Testis (tissue), 3 donors: ENCODE results near the gene LZTFL1. TPM values are rescaled to one million over a fixed set of nuclear protein-coding genes. Genes with fewer than 3 reads are reported as not detected.

Experiments
- DNase-seq: peaks from one replicate; pipeline ENCODE4 v3.0.0-alpha.2; 2019
- H3K27ac ChIP-seq, 2 donors: fragments of 200-600 bp; sonication (generic); one replicate each; pipeline ENCODE4 v1.5.1; 2019
- H3K27me3 ChIP-seq: fragments of 200-600 bp; sonication (generic); one replicate; pipeline ENCODE4 v1.5.1; 2019
- H3K36me3 ChIP-seq: fragments of 200-600 bp; sonication (generic); one replicate; pipeline ENCODE4 v1.5.1; 2017; ENCODE audit warnings: low read depth; ENCODE audit errors: missing control alignments
- H3K4me1 ChIP-seq: fragments of 200-600 bp; sonication (generic); one replicate; pipeline ENCODE4 v1.5.1; 2019
- H3K4me3 ChIP-seq, 2 donors: fragments of 200-600 bp; sonication (generic); one replicate each; pipeline ENCODE4 v1.5.1; 2017 to 2019
- H3K9me3 ChIP-seq: fragments of 200-600 bp; sonication (generic); one replicate; pipeline ENCODE4 v1.5.1; 2017
- CTCF ChIP-seq, 3 experiments: fragments of 450-650 bp in 2 of 3; fragments of 200-600 bp in 1 of 3; sonication (generic) in 1 of 3; IDR thresholded peaks; one replicate each; pipeline ENCODE4 v1.5.1; 2016 to 2019; ENCODE audit warnings: antibody characterized with exemption in 3 of 3, mild to moderate bottlenecking in 2 of 3, moderate library complexity in 1 of 3
- POLR2A ChIP-seq: fragments of 450-650 bp; IDR thresholded peaks from one replicate; pipeline ENCODE4 v1.6.1; 2017; ENCODE audit warnings: antibody characterized with exemption, mild to moderate bottlenecking, moderate library complexity
- WGBS, 2 donors: methylation state at CpG; one replicate each; pipeline ENCODE4 v1.1.5; 2018; 5-methylcytosine and 5-hydroxymethylcytosine counted together
- intact Hi-C: fragments of 100-400 bp; cut with DNase I; formaldehyde crosslinking; loops from one replicate; pipeline ENCODE4 v1.15.1; 2023; ENCODE audit warnings: low total_unique reads
- polyA plus RNA-seq: library from polyadenylated mRNA; stranded (reverse); fragments of 350-450 nt; fragmentation: Illumina TruSeq; extraction: RNeasy Lipid Tissue Mini Kit (QIAGEN cat#74804); gene quantifications from one replicate; pipeline ENCODE4 v1.2.3, GENCODE V29; 2014; ENCODE audit warnings: low read depth, low replicate concordance; ENCODE audit not compliant: insufficient read depth
- total RNA-seq, 2 donors: library from RNA; depleted of rRNA; stranded (reverse); fragments of >200 nt; gene quantifications; one replicate each; pipeline ENCODE4 v1.2.3, GENCODE V29; 2016

The LZTFL1 gene
- total and polyA plus RNA-seq, 3 donors from 2014 or later: 55.6 to 156 (median 66.4) TPM

GRCh38 chr3:45783667-45784066 is 58.3 kb downstream of the LZTFL1 start:
- H3K27me3 ChIP-seq: no peaks in the 10 kb centered on the region
- no peaks in the 10 kb centered on the region for H3K9me3 ChIP-seq
- 95 to 100% methylated on average over 3 of the region's 3 CpGs for WGBS, 2 donors
- TF ChIP-seq CTCF (IDR thresholded peaks at IDR 0.05) (no peak), POLR2A (no peak)
- H3K36me3 ChIP-seq: no peaks in the 10 kb centered on the region
- DNase-seq: no peak
- no peak overlapping the region for H3K27ac ChIP-seq
- H3K4me1 ChIP-seq: no peaks in the 10 kb centered on the region
- no peak overlapping the region for H3K4me3 ChIP-seq
- intact Hi-C loops: no loop called here

GRCh38 chr3:45782381-45782780 is 59.5 kb downstream of the LZTFL1 start:
- Histone ChIP-seq H3K27me3 (no peaks in the 10 kb centered on the region), H3K36me3 (no peaks in the 10 kb centered on the region), H3K4me3 (no peak overlapping the region), H3K27ac (no peak overlapping the region), H3K9me3 (no peaks in the 10 kb centered on the region), H3K4me1 (no peaks in the 10 kb centered on the region)
- no peak for DNase-seq
- intact Hi-C loops: no loop called here
- TF ChIP-seq CTCF (IDR thresholded peaks at IDR 0.05) (no peak), POLR2A (no peak)
- 91 to 96% methylated on average over 3 of the region's 3 CpGs for WGBS, 2 donors

GRCh38 chr3:45781841-45782240 is 60.1 kb downstream of the LZTFL1 start:
- H3K4me3 ChIP-seq: no peak overlapping the region
- H3K4me1 ChIP-seq: no peaks in the 10 kb centered on the region
- H3K27ac ChIP-seq: no peak overlapping the region
- DNase-seq: no peak
- intact Hi-C loops: no loop called here
- no peaks in the 10 kb centered on the region for H3K36me3 ChIP-seq
- TF ChIP-seq POLR2A (no peak), CTCF (IDR thresholded peaks at IDR 0.05) (no peak)
- 92 to 96% methylated on average over 10 to 12 of the region's 12 CpGs for WGBS, 2 donors
- no peaks in the 10 kb centered on the region for H3K9me3 ChIP-seq
- H3K27me3 ChIP-seq: no peaks in the 10 kb centered on the region

GRCh38 chr3:45781271-45781670 is 60.6 kb downstream of the LZTFL1 start:
- 78 to 82% methylated on average over 5 of the region's 5 CpGs for WGBS, 2 donors
- Histone ChIP-seq H3K4me3 (no peak overlapping the region), H3K9me3 (no peaks in the 10 kb centered on the region), H3K36me3 (no peaks in the 10 kb centered on the region), H3K27me3 (no peaks in the 10 kb centered on the region), H3K4me1 (no peaks in the 10 kb centered on the region), H3K27ac (no peak overlapping the region)
- DNase-seq: no peak
- intact Hi-C loops: no loop called here
- no peak for TF ChIP-seq CTCF (IDR thresholded peaks at IDR 0.05)
- no peak for TF ChIP-seq POLR2A
